Neuron (in vitro differentiated cells): ENCODE measurements around the gene ABHD2.
"Not testable (repeated sequence)": the region's sequence is repeated elsewhere in the genome, so short reads cannot be mapped to it uniquely, and the experiment has no call there.

Source experiments
- H2AFZ ChIP-seq: one replicate; pipeline ENCODE4 v1.6.1; 2013; ENCODE audit warnings: low read depth, mild to moderate bottlenecking, inconsistent platforms, low read length, moderate library complexity
- H3K27me3 ChIP-seq: one replicate; pipeline ENCODE4 v1.6.1; 2013; ENCODE audit warnings: low read length; ENCODE audit not compliant: insufficient read depth
- H3K36me3 ChIP-seq: one replicate; pipeline ENCODE4 v1.6.1; 2013; ENCODE audit warnings: low read length; ENCODE audit not compliant: insufficient read depth
- H3K4me1 ChIP-seq: one replicate; pipeline ENCODE4 v1.6.1; 2013; ENCODE audit warnings: low read length; ENCODE audit not compliant: insufficient read depth
- H3K4me3 ChIP-seq: 2 replicates; pipeline ENCODE4 v1.5.1; 2013; ENCODE audit warnings: mild to moderate bottlenecking, low read length, moderate library complexity
- H3K9me3 ChIP-seq: one replicate; pipeline ENCODE4 v1.6.1; 2013; ENCODE audit warnings: low read length

The ABHD2 gene

GRCh38 chr15:89135387-89136077, 47.3 kb downstream of the ABHD2 start:
- H3K36me3 ChIP-seq, H3K4me3 ChIP-seq, H3K9me3 ChIP-seq, H3K27me3 ChIP-seq, H2AFZ ChIP-seq: not testable (repeated sequence)
- H3K4me1 ChIP-seq = peaks cover 15% of the 10 kb centered on the region

GRCh38 chr15:89136078-89136806, 48.0 kb downstream of the ABHD2 start:
- Histone ChIP-seq H3K27me3 (no peaks in the 10 kb centered on the region), H3K4me3 (no peak overlapping the region), H3K36me3 (no peaks in the 10 kb centered on the region), H2AFZ (no peak overlapping the region), H3K4me1 (peaks cover 15% of the 10 kb centered on the region), H3K9me3 (no peaks in the 10 kb centered on the region)

DNA sequence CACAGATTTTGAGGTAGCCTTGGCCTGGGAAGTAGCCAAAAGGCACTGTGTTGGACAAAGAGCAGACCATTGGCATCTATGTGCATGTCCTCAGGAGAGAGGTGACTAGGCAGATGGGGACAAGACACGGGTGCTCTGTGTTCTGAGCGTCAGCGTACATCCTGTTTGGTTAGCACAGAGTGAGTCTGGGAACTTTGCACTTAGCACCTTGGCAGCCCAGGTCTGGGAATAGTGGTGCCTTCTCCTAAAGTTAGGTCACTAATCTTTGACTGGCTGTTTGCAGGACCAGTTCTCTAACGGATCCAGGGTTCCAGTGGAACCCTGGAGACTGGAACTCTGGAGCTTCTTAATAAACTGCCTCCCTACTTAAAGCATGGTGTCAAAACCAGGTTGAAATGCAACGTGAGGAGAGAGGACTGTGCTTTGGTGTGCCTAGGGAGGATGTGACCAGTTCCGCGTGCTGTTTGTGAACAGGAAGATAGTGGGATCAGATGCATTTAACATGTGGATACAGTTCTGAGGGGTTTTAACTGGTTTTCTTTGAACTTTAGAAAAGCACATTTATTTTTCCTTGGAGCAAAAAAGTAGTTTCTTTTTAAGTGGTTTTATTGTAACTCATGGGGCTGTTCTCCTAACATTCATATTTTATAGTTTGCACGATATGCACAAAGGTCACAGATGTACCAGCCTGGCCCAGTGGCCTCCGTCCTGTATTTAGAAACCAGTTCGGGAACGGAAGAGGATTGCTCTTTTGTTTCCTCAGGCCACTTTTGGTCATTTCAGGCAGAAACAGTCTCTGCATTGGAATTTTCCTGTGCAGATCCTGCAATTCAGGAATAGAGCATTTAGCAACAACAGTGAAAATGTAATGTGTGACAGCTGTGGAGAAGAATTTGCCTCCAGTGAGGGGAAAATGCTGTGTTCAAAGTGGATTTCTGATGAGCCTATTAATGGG, 48.8 kb downstream of the ABHD2 start:
- Histone ChIP-seq H3K27me3 (no peaks in the 10 kb centered on the region), H3K4me3 (no peak overlapping the region), H3K9me3 (no peaks in the 10 kb centered on the region), H2AFZ (no peak overlapping the region), H3K36me3 (no peaks in the 10 kb centered on the region), H3K4me1 (peaks cover 13% of the 10 kb centered on the region)

DNA sequence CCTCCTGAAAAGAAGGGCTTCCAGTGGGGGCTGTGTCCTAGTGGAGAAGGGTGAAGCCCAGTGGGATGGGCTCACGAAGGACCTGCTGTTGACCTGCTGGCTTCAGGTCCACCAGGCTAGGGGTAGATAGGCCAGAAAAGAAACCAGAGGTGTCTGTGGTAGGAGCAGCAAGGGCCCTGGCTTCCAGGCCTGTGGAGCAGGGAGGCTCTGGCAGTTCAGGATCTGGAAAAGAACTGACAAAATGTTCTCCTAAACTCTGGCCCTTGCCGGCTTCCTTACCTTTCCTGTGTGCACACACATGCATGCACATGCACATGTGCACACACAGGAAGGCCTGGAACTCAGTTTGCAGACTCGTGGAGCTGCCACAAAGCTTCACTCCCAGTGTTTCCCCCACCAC, 49.7 kb downstream of the ABHD2 start:
- peaks cover 4% of the 10 kb centered on the region for H3K4me1 ChIP-seq
- no peak overlapping the region for H2AFZ ChIP-seq
- no peaks in the 10 kb centered on the region for H3K9me3 ChIP-seq
- no peaks in the 10 kb centered on the region for H3K36me3 ChIP-seq
- no peak overlapping the region for H3K4me3 ChIP-seq
- no peaks in the 10 kb centered on the region for H3K27me3 ChIP-seq

DNA sequence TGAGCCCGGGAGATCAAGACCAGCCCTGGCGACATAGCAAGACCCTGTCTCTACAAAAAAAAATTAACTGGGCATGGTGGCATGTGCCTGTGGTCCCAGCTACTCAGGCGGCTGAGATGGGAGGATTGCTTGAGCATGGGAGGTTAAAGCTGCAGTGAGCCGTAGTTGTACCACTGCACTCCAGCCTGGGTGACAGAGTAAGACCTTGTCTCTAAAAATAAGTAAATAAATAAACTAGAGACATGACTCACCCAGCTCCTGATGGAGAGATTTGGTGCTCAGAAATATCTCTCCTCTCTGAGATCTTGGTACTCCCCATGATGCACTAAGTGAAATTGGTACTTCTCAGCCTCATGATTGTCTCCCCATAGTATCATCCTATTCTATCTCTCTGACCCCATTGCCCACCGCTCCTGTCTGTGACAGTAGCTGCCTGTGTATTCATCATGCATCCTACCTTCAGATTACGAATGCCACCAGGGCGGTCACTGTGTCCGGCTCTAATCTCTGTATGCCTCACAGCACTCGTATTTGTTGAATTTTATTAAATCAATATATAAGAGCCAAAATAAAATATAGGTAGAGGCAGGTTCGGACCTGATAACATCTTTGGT, 50.9 kb downstream of the ABHD2 start:
- Histone ChIP-seq H3K27me3 (no peaks in the 10 kb centered on the region), H3K36me3 (no peaks in the 10 kb centered on the region), H3K4me3 (no peak overlapping the region), H3K4me1 (no peaks in the 10 kb centered on the region), H2AFZ (no peak overlapping the region), H3K9me3 (no peaks in the 10 kb centered on the region)

DNA sequence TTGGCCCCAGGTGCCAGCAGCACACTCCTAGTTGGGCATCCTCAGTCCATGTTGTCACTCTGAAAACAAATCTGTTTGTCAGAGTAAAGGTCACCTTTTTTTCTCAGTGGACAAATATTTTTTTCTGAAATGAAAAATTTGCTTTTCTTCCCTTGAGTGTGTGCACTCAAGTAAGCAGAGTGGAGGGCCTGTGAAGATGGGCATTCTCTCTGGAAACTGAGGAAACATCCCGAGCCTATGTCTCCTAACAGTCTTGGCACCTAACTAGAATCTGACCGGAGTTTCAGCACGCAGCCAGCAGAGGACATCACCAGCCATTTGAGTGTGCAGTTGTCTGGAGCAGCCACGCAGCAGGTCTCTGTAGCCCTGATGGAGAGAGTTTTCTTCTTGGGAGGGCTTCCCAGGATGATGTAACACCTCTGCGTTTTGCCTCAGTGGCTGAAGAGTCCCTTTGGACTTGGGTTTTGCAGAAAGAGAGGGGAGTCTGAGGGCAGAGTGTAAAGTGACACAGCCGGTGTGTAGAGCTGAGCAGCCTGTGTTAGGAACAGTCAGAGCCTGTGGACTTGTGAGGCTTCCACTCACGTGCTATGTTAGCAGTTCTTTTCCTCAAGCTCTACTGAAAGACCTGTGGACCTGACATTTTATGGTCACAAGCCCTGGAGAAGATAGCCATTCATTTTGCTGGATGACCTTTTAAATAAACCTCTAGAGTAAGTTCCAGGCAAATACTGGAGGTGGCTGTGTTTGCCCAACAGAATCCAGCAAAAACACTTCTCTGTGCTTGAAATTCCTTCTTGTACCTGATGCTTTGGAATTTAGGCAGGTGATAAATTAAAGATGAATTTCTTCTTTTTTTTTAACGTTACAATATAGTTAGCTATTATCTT, 51.6 kb downstream of the ABHD2 start:
- Histone ChIP-seq H3K4me3 (no peak overlapping the region), H3K9me3 (no peaks in the 10 kb centered on the region), H3K36me3 (no peaks in the 10 kb centered on the region), H3K27me3 (no peaks in the 10 kb centered on the region), H3K4me1 (no peaks in the 10 kb centered on the region), H2AFZ (no peak overlapping the region)

DNA sequence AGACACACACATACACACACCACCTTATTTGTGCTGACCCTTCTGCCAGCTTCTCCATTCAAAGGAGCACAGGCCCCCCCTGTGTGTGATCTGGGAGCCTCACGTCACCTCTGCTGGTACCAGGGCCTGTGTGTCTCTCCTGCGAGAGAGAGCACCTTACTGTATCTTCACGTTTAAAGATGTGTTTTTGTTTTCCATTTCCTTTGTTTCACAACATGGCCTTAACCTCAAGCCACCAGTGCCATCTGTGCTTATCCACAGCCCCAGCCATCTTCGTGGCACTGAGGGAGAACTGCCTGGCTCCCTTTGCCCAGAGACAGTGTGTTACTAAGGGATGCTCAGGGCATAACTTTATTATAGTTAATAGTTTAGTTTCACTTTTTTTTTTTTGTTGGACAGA, 52.3 kb downstream of the ABHD2 start:
- H3K36me3 ChIP-seq = no peaks in the 10 kb centered on the region
- no peak overlapping the region for H3K4me3 ChIP-seq
- H3K4me1 ChIP-seq = no peaks in the 10 kb centered on the region
- no peaks in the 10 kb centered on the region for H3K27me3 ChIP-seq
- H3K9me3 ChIP-seq = no peaks in the 10 kb centered on the region
- H2AFZ ChIP-seq = no peak overlapping the region

- H3K27me3 ChIP-seq, H2AFZ ChIP-seq, H3K4me3 ChIP-seq, H3K36me3 ChIP-seq, H3K9me3 ChIP-seq, H3K4me1 ChIP-seq: not testable (repeated sequence)
These were observed 52.9 kb downstream of the ABHD2 start for GRCh38 chr15:89141159-89141558.

DNA sequence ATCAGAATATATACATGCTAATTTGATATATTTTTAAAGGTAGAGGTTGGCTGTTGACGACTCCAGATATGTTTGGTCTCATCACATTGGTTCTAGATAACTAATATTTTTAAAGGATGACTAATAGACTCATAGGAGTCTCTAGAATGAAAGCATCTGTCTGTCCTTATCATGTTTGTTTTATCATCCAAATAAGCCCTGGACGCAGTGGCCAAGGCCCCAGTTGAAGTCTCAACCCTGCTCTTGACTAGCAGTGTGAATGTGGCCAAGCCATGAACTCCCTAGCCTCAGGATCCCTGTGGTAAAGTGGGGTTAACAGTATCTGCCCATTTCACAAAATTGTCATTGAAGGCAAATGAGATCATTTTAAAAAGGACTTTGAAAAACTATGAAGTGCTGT, 53.6 kb downstream of the ABHD2 start:
- Histone ChIP-seq H3K36me3 (no peaks in the 10 kb centered on the region), H3K9me3 (no peaks in the 10 kb centered on the region), H3K4me1 (no peaks in the 10 kb centered on the region), H3K27me3 (no peaks in the 10 kb centered on the region), H2AFZ (no peak overlapping the region), H3K4me3 (no peak overlapping the region)

- Histone ChIP-seq H3K27me3 (no peaks in the 10 kb centered on the region), H3K4me1 (no peaks in the 10 kb centered on the region), H3K4me3 (no peak overlapping the region)
These were observed 54.2 kb downstream of the ABHD2 start for GRCh38 chr15:89142423-89142822.

DNA sequence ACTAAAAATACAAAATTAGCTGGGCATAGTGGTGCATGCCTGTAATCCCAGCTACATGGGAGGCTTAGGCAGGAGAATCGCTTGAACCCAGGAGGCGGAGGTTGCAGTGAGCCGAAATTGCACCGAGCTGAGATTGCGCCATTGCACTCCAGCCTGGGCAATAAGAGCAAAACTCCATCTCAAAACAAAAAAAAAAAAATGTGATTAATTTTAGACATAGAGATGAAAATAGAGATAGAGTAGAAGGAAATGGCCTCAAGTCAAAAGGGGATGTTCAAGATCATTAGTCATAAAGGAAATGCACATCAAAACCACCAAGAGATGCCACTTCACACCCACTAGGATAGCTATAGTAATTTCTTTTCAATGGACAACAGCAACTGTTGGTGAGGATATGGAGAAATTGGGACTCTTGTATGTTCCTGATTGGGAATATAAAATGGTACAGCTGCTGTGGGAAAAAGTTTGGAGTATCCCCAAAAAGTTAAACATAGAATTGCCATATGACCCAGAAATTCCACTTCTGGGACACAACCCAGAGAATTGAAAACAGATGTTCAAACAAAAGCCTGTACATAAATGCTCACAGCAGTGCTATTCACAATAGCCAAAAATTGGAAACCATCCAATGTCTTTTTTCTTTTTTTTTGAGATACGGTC, 55.4 kb downstream of the ABHD2 start:
- Histone ChIP-seq H3K9me3 (no peaks in the 10 kb centered on the region), H3K4me3 (no peak overlapping the region), H3K27me3 (no peaks in the 10 kb centered on the region), H2AFZ (no peak overlapping the region), H3K4me1 (no peaks in the 10 kb centered on the region), H3K36me3 (no peaks in the 10 kb centered on the region)

More at GRCh38 chr15:89142423-89142822, 54.2 kb downstream of the ABHD2 start:
- H3K36me3 ChIP-seq = no peaks in the 10 kb centered on the region
- H3K9me3 ChIP-seq = no peaks in the 10 kb centered on the region
- no peak overlapping the region for H2AFZ ChIP-seq

DNA sequence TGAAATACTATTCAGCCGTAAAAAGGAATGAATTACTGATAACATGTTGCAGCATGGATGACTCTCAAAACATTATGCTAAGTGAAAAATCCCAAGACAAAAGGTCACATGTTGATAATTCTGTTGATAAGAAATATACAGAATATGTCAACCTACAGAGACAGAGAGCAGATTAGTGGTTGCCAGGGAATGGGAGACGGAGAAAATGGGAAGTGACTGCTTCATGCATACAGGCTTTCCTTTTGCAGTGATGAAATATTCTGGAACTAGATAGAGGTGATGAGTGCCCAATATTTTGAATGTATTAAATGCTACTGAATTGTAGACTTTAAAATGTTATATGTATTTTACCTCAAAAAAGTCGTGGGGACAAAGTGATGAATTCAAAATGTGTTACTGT, 56.2 kb downstream of the ABHD2 start:
- Histone ChIP-seq H3K9me3 (no peaks in the 10 kb centered on the region), H3K27me3 (no peaks in the 10 kb centered on the region), H3K4me3 (no peak overlapping the region), H3K36me3 (no peaks in the 10 kb centered on the region), H3K4me1 (no peaks in the 10 kb centered on the region), H2AFZ (no peak overlapping the region)
